ENCODE data around the gene UBC.
"Not testable (repeated sequence)": the region's sequence is repeated elsewhere in the genome, so short reads cannot be mapped to it uniquely, and the experiment has no call there.

DNA sequence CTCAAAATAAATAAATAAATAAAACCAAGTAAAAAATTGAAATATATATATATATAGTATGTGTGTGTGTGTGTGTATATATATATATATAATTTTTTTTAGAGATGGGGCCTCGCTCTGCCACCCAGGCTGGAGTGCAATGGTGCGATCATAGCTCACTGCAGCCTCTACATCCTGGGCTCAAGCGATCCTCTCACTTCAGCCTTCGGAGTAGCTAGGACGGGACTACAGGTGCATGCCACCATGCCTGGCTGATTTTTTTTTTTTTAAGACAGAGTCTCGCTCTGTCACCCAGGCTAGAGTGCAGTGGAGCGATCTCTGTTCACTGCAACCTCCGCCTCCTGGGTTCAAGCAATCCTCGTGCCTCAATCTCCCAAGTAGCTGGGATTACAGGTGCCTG lies 26.7 kb downstream of the UBC start:
- TF ChIP-seq EZH2 (IDR thresholded peaks at IDR 0.05); ZNF274 (IDR thresholded peaks at IDR 0.05; ENCODE audit: low read depth, low read length); SIN3A (IDR thresholded peaks at IDR 0.05; ENCODE audit: low read depth): not testable (repeated sequence)
